Measurements from ENCODE around the gene CDKN2AIPNL.
"Not testable (repeated sequence)": the region's sequence is repeated elsewhere in the genome, so short reads cannot be mapped to it uniquely, and the experiment has no call there.

The CDKN2AIPNL gene

DNA sequence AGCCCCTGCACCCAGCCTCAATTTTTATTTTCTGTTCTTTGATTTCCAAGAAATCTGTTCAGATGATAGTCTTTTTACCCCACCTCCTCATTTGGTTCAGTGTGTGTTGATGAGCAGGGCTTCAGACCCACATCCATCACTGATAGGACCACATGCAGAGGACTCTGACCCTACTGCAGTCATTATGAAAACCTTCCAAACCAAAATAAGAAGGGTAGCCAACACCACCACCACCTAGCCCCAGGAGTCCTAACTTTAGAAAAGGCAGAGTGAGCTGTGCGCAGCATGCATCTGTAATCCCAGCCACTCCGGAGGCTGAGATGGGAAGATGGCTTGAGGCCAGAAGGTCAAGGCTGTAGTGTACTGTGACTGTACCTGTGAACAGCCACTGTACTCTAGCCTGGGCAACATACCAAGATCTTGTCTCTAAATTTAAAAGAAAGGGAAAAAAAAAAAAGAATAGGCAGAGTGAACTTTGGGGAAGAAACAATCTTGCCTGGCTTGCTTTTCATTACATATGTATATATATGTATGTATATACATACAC, 13.0 kb downstream of the CDKN2AIPNL start:
- no peak for TF ChIP-seq ZNF274 (IDR thresholded peaks at IDR 0.05; ENCODE audit: low read depth, low read length)
- H3K4me3 ChIP-seq (ENCODE audit: low read length), result no peak overlapping the region

DNA sequence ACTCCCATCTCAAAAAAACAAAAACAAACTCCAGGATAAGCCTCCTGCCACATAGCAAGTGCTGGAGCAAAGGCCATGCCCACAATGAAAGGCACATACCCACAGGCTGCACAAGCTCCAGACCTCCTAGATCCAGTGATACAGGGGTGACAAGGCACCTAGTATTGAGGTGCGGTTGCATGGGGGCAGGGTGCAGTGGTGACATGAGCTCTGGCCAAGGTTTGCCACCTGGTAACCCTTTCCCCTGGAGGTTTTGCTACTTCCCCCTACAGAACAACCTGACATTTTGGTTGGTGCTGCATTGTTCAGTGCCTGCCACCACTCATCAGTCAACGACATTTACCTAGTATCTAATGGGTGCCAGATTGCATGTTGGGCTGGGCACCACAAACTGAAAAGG, 14.5 kb downstream of the CDKN2AIPNL start:
- TF ChIP-seq ZNF274 (IDR thresholded peaks at IDR 0.05; ENCODE audit: low read depth, low read length), result no peak
- H3K4me3 ChIP-seq (ENCODE audit: low read length), result no peak overlapping the region

DNA sequence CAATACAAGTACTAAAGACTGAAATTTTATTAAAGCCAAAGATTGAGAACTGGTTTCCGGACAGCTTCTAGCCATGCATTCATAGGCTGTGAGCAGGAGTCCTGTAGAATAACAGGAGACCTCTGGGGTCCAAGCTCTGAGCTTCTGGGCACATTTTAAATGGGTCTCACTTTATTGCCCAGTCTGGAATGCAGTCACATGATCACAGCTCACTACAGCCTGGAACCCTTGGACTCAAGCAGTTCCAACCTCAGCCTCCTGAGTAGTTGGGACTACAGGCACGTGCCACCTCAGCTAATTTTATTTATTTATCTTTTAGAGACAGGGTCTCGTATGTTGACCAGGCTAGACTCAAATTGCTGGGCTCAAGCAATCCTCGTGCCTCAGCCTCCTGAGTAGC, 15.4 kb downstream of the CDKN2AIPNL start:
- TF ChIP-seq ZNF274 (IDR thresholded peaks at IDR 0.05; ENCODE audit: low read depth, low read length), result no peak

DNA sequence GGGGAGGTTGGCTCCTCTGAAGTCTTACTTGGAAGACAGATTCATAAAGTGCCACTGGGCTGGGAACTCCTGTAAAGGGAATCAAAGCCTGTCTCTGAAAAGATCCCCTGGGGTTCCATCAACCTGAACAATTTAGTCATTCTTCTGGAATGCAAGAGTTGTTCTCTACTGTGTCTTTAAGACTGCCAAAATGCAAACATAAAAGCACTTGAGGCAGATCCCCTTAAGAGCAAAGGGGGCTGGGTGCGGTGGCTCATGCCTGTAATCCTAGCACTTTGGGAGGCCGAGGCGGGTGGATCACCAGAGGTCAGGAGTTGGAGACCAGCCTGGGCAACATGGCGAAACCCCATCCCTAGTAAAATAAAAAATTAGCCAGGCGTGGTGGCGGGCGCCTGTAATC, 16.7 kb downstream of the CDKN2AIPNL start:
- no peak overlapping the region for H3K4me3 ChIP-seq (ENCODE audit: low read length)
- TF ChIP-seq ZNF274 (IDR thresholded peaks at IDR 0.05; ENCODE audit: low read depth, low read length), result no peak

More for the DNA sequence above, 15.4 kb downstream of the CDKN2AIPNL start:
- no peak overlapping the region for H3K4me3 ChIP-seq (ENCODE audit: low read length)

DNA sequence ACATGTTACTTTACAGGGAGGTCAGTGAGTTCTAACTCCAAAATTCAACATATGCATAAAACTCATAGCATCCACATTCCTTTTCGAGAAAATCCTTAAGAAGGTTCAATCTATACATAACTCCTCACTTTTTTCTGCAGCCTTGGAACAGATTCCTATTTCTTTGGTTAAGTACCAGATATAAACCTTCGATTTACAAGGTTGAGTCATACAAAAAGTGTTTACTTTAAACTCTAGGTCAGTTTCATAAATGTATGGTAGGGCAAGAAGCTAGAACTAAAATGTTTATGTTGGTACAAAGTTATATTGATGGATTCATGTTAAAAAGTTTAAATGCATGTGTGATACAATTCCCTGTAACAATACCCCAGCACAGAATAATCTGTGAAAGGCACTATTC, 19.4 kb downstream of the CDKN2AIPNL start:
- no peak for TF ChIP-seq ZNF274 (IDR thresholded peaks at IDR 0.05; ENCODE audit: low read depth, low read length)
- H3K4me3 ChIP-seq (ENCODE audit: low read length), result no peak overlapping the region

DNA sequence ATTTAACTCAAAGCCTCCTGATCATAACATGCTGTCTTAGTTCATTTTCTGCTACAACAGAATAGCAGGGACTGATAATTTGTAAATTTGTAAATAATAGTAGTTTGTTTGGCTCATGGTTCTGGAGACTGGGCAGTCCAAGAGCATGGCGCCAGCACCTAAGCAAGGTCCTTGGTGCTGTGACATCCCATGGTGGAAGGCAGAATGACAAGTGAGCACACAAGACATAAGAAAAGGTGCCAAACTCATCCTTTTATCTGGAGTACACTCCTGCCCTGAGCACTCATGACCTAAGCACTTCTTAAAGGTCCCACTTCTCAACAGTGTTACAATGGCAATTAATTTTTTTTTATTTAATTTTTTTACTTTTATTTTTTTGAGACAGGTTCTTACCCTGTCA, 24.2 kb downstream of the CDKN2AIPNL start:
- no peak overlapping the region for H3K4me3 ChIP-seq (ENCODE audit: low read length)
- no peak for TF ChIP-seq ZNF274 (IDR thresholded peaks at IDR 0.05; ENCODE audit: low read depth, low read length)

DNA sequence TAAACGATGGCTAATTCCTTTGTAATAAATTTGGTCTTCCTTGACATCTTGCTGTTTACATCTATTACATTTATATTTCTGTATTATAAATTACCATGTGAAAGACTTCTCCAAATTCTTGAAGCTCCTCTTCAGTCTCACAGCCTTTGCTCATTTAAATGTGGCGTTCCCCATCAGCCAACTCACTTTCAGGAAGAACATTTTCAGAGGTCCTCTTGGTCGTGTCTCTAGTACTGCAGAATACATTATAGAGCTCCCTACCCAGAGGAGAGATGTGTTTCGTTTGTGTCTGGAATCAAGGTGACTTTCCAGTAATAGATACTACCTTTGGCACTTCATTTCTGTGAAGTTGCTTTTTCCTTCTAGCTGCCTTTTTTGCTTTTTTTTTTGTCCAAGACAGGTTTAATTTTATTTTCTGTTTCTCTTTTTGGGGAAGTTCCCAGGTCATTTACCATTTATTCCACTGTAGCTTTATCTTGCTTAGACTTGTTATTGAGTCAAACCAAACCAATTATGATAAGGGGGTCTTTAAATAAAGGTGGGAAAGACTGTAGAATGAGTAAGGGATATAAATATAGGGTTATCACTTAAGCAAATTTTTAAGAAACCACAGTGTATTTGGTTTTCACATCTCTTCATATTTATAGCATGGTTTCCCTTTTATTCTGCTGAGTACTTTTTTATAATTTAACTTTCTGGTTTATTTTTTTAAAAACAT, 27.5 kb downstream of the CDKN2AIPNL start:
- no peak overlapping the region; the same call in 1 of the 2 replicates for H3K4me3 ChIP-seq (ENCODE audit: low read length)
- no peak for TF ChIP-seq ZNF274 (IDR thresholded peaks at IDR 0.05; ENCODE audit: low read depth, low read length)

DNA sequence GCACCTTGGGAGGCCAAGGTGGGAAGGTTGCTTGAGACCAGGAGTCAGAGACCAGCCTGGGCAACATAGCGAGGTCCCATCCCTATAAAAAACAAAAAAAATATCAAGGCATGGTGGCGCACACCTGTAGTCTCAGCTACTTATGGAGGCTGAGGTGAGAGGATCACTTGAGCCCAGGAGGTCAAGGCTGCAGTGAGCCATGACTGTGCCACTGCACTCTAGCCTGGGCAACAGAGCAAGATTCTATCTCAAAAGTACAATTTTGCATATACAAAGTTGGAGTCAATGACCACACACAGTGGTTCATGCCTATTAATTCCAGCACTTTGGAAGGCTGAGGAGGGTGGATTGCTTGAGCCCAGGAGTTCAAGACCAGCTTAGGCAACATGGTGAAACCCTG, 29.5 kb downstream of the CDKN2AIPNL start:
- not testable (repeated sequence) for H3K4me3 ChIP-seq (ENCODE audit: low read length)

DNA sequence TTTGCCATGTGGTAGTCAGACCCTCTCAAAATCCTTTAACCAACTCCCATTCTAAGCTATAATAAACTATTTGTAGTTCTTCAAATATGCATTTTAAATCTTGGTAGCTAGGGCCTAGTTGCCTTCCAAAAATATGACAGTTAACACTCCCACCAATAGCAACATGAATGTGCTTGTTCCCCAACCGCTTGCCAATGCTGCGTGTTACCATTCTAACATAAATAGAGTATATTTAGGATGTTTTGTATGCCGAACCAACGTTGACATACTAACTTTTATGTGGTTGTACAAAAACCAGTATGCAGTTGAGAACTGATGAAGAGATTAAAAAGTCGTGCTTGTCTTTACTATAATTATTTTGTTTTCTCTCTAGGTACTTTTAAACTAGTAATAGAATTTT, 31.3 kb downstream of the CDKN2AIPNL start:
- no peak for TF ChIP-seq ZNF274 (IDR thresholded peaks at IDR 0.05; ENCODE audit: low read depth, low read length)
- H3K4me3 ChIP-seq (ENCODE audit: low read length), result no peak overlapping the region

DNA sequence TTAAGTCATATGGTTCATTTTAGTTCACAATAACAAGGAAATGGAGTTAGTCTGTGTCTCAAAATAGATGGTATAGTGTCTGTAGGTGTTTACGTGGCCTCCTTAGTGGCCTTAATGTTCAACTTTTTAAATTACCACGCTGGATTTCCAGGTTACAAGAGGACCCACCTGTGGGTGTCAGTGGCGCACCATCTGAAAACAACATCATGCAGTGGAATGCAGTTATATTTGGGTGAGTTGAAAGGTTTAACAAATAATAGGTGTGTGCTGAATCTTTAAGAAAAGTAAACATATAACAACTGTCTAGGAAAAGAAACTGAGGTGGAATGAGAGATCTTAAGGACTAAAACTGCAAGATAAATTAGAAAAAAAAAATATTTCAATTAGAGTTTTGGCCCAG, 37.4 kb downstream of the CDKN2AIPNL start:
- no peak for TF ChIP-seq ZNF274 (IDR thresholded peaks at IDR 0.05; ENCODE audit: low read depth, low read length)
- no peak overlapping the region for H3K4me3 ChIP-seq (ENCODE audit: low read length)

DNA sequence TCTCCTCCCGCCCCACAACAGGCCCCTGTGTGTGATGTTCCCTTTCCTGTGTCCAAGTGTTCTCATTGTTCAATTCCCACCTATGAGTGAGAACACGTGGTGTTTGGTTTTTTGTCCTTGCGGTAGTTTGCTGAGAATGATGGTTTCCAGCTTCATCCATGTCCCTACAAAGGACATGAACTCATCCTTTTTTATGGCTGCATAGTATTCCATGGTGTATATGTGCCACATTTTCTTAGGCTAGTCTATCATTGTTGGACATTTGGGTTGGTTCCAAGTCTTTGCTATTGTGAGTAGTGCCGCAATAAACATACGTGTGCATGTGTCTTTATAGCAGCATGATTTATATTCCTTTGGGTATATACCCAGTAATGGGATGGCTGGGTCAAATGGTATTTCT, 38.0 kb downstream of the CDKN2AIPNL start:
- not testable (repeated sequence) for H3K4me3 ChIP-seq (ENCODE audit: low read length)

DNA sequence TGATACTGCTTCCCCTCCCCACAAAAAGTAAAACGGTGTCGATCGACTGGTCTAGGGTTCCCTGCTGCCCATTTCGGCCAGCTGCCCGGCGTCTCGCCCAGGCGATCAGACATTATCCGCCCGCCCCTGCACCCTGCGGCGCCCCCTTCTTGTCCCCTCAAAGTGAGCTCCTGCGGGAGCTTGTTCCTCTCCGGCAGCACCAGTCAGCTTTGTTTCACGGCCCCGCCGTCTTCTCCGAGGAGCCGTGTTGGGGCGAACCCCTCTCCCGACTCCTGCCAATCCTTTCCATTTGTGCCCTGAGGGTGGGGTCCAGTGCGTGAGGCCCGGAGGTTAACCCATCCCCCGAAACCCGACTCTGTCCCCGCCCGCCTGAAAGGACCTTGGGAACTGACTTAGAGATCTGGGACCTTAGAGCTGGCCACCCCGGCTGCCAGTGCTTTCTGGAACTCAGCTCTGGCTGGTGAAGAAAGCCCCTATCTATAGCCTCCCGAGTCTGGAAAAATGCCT, 39.8 kb downstream of the CDKN2AIPNL start:
- no peak for TF ChIP-seq ZNF274 (IDR thresholded peaks at IDR 0.05; ENCODE audit: low read depth, low read length)
- H3K4me3 ChIP-seq (ENCODE audit: low read length), result peak overlapping the region; percentile 92

DNA sequence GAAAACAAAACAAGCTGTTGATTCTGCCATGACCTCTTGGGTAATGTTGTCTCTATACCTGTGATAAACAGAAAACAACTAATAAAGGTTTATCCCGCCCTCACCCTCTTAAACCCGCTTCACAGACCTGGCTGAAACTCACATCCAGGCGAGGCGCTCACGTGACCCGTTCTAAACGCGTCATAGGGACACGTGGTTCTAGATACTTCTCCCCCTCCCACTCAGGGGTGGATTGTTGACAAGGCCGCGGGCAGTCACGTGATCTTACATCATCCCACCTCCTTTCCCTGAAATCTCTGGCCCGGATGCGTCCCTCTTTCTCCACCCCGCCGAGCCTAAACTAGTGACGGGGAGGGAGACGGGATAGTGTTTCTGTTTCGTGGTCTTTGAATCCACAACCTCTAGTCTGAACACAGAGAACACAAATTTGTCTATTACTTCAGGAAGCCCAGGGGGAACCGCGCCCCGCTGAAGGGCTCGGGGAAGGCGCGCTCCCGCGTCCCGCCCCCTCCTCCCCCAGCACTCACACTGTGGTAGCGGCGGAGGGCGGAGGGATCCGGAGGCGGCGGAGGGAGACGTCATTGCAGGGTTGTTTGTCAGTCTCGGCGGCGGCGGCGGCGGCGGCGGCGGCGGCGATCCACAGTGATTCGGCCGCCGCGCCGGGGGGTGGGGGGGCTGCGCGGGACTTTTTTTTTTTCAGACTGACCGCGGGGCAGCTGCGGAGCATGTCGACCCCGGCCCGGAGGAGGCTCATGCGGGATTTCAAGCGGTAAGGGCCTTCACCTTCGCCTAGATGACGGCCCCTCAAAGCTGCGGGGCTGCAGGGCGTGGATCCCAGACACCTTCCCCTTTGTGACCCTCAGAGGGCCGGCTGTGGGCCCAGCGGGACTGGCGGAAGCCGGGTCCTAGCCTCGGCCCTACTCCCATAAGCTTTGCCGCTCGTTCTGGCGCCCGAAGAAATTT, 40.5 kb downstream of the CDKN2AIPNL start, which contains the start of gene UBE2B:
TSS of gene UBE2B (plus strand) at position 699 of the 963 bp plus-strand sequence. CDS start at position 726, 27 bp downstream.
- peak within 1 kb of the TSS; percentile 92 for H3K4me3 ChIP-seq (ENCODE audit: low read length)
- no peak for TF ChIP-seq ZNF274 (IDR thresholded peaks at IDR 0.05; ENCODE audit: low read depth, low read length)

DNA sequence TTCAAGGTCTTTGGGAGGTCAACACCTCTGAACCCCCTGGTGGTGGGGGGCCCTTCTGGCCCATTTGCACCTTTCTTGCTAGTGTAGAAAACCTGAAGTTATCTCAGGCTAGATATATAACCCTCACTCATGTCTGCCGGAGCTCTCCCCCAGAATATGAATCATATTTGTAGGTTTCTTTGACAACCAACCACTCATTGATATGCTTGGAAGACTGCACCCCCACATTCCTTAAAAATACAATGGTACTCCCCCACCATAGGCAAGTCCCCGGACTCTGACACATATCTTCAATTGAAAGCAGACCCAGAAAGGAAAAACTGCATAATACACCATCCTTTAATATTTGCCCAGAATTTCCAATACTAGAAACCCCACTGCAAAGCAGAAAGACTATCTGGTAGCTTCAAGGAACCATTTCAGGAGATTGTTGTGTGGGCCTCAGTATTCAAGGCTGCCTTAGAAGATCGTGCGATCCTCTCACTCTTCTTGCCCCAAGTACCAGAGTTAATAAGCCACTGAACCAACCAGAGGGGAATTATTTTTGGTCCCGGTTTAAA, 41.3 kb downstream of the CDKN2AIPNL start:
- TF ChIP-seq ZNF274 (IDR thresholded peaks at IDR 0.05; ENCODE audit: low read depth, low read length), result no peak

More for the DNA sequence above, 41.3 kb downstream of the CDKN2AIPNL start:
- H3K4me3 ChIP-seq (ENCODE audit: low read length), result peak overlapping the region; percentile 79
